SK-N-MC (cell line): ENCODE measurements around the gene ATG9B.

Source experiments
- EZH2 ChIP-seq: fragments of 200-600 bp; sonication (generic); IDR thresholded peaks from one replicate; pipeline ENCODE4 v1.6.1; 2017; ENCODE audit warnings: antibody characterized with exemption
- FOXP2 ChIP-seq: optimal IDR thresholded peaks from 2 replicates; pipeline ENCODE3; 2011; ENCODE audit warnings: mild to moderate bottlenecking, moderate library complexity; ENCODE audit not compliant: insufficient read depth; ENCODE audit errors: extremely low read length, control extremely low read depth
- POLR2AphosphoS5 ChIP-seq: IDR thresholded peaks from 2 replicates; pipeline ENCODE4 v1.6.1; 2012; ENCODE audit warnings: mild to moderate bottlenecking, low read depth, low read length, borderline replicate concordance

- TF ChIP-seq POLR2AphosphoS5, result no peak
- no peak for TF ChIP-seq FOXP2
- TF ChIP-seq EZH2, result no peak
Observed at GRCh38 chr7:151057506-151057988, 33.3 kb upstream of the ATG9B start, which contains the start of gene CDK5.
